ENCODE results near the gene PDE11A. TPM values are rescaled to one million over a fixed set of nuclear protein-coding genes. Genes with fewer than 3 reads are reported as not detected.

PDE11A gene
- total RNA-seq, 4 donors from 2014 or later, result 0.11 to 1.2 (median 0.26) TPM

DNA sequence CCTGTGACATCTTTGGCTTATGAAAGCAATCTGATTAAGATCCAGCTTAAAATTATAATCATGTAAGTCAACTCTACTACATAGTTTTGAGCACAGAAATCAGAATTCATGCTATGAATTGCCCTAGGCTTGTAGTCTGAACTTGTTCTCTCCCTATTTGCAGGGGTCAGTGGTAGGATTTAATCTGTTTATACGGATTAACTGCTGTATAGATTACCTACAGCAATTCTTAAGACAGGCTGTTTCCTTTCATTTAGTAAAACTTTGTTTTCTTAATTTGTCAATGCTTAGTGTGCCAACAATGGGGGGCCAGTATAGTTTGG is 287.9 kb downstream of the PDE11A start:
- DNase-seq (ENCODE audit: low spot score in 2 of 2), result no peak
- H3K4me3 ChIP-seq (ENCODE audit: low read depth, poor library complexity, severe bottlenecking), result no peak overlapping the region
- 38 to 40% methylated on average over 1 of the region's 1 CpG for WGBS, 2 donors
- intact Hi-C loops (cut with DNase I; ENCODE audit: low total_unique reads), result no loop called here
- TF ChIP-seq, protein P1, sequence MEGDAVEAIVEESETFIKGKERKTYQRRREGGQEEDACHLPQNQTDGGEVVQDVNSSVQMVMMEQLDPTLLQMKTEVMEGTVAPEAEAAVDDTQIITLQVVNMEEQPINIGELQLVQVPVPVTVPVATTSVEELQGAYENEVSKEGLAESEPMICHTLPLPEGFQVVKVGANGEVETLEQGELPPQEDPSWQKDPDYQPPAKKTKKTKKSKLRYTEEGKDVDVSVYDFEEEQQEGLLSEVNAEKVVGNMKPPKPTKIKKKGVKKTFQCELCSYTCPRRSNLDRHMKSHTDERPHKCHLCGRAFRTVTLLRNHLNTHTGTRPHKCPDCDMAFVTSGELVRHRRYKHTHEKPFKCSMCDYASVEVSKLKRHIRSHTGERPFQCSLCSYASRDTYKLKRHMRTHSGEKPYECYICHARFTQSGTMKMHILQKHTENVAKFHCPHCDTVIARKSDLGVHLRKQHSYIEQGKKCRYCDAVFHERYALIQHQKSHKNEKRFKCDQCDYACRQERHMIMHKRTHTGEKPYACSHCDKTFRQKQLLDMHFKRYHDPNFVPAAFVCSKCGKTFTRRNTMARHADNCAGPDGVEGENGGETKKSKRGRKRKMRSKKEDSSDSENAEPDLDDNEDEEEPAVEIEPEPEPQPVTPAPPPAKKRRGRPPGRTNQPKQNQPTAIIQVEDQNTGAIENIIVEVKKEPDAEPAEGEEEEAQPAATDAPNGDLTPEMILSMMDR (IDR thresholded peaks at IDR 0.05), result no peak
- TF ChIP-seq POLR2A (IDR thresholded peaks at IDR 0.05), result no peak

DNA sequence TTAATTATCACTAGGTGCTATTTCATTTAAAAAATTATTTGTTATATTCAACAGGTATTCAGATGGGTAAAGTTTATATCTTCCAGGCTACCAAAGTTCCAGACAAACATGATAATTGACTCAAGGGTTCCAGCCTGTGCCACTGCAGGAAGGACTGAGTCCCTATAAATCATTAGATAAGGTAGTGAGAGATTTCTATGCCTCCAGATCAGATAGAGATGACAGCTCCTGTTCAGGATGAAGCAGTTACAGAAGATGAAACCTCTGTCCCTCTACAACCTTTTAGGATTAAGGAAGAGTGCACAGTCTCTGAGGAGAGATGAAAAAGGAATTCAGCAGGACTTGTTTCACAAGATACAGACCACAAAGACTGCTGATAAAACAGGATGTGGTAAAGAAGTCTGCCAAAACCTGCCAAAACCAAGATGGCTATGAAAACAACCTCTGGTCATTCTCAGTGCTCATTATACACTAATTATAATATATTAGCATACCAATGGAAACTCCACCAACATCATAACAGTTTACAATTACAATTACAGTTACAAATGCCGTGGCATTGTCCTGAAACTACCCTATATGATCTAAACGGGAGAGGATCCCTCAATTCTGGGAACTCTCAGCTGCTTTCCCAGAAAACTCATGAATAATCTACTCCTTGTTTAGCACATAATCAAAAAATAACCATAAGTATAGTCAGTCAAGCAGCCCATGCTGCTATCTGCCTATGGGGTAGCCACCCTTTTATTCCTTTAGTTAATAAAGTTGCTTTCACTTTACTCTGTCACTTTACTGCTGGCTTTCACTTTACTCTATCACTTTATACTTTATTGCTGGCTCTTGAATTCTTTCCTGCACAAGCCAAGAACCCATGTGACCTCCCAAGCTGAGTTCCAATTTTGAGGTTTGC is 288.5 kb downstream of the PDE11A start:
- intact Hi-C loops (cut with DNase I; ENCODE audit: low total_unique reads), result no loop called here
- no peak overlapping the region for H3K4me3 ChIP-seq (ENCODE audit: low read depth, poor library complexity, severe bottlenecking)
- DNase-seq (ENCODE audit: low spot score in 2 of 2), result peak in 1 of 2 donors; percentile 34
- 18 to 32% methylated on average over 2 of the region's 2 CpGs for WGBS, 2 donors
- TF ChIP-seq POLR2A (IDR thresholded peaks at IDR 0.05), result no peak
- TF ChIP-seq, protein P1 (IDR thresholded peaks at IDR 0.05), result no peak

- H3K4me3 ChIP-seq (ENCODE audit: low read depth, poor library complexity, severe bottlenecking), result no peak overlapping the region
- TF ChIP-seq, protein P1 (IDR thresholded peaks at IDR 0.05), result no peak
- no peak for TF ChIP-seq POLR2A (IDR thresholded peaks at IDR 0.05)
- DNase-seq (ENCODE audit: low spot score in 2 of 2), result no peak
- intact Hi-C loops (cut with DNase I; ENCODE audit: low total_unique reads), result no loop called here
These were observed 289.5 kb downstream of the PDE11A start for GRCh38 chr2:177783091-177783490.

DNA sequence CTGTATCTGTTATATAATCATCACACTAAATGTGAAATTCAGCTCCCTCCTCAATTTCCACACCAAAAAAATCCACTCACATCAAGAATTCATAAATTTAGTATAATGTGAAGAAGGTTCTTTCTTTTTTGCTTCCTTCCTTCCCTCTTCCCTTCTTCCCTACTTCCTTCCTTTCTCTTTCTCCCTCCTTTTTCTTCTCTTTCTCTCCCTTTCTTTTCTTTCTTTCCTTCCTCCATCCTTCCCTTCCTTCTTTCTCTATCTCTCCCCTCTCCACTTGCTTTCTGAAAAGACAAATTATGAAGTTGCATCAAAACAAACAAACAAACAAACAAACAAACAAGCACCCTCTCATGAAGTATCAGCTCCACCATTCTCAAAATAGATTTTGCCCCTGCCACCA is 290.0 kb downstream of the PDE11A start:
- intact Hi-C loops (cut with DNase I; ENCODE audit: low total_unique reads), result no loop called here
- no peak for DNase-seq (ENCODE audit: low spot score in 2 of 2)
- TF ChIP-seq, protein P1 (IDR thresholded peaks at IDR 0.05), result no peak
- TF ChIP-seq POLR2A (IDR thresholded peaks at IDR 0.05), result no peak
- no peak overlapping the region for H3K4me3 ChIP-seq (ENCODE audit: low read depth, poor library complexity, severe bottlenecking)

GRCh38 chr2:177778472-177778871 is 294.1 kb downstream of the PDE11A start:
- intact Hi-C loops (cut with DNase I; ENCODE audit: low total_unique reads), result no loop called here
- DNase-seq (ENCODE audit: low spot score in 2 of 2), result no peak
- no peak overlapping the region for H3K4me3 ChIP-seq (ENCODE audit: low read depth, poor library complexity, severe bottlenecking)
- TF ChIP-seq, protein P1 (IDR thresholded peaks at IDR 0.05), result no peak
- no peak for TF ChIP-seq POLR2A (IDR thresholded peaks at IDR 0.05)
- 84 to 88% methylated on average over 5 of the region's 5 CpGs for WGBS, 2 donors

DNA sequence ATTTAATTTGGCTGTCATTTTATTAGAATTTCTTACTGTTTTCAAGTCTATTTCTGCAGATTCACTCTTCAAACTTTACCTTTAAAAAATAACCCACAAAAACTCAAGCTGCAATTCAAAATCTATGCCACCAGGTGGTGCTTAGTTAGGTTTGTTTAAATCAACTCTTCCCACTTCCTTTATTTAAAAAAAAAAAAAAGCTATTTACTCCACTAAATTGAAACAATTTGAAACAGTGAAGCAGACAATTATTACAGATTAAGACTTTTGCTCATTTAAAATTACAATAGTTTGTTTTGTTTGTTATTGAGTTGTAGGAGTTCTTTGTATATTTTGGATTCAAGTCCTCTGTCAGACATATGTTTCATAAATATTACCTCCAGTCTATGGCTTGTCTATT is 300.0 kb downstream of the PDE11A start:
- intact Hi-C loops (cut with DNase I; ENCODE audit: low total_unique reads), result no loop called here
- no peak overlapping the region for H3K4me3 ChIP-seq (ENCODE audit: low read depth, poor library complexity, severe bottlenecking)
- TF ChIP-seq POLR2A (IDR thresholded peaks at IDR 0.05), result no peak
- DNase-seq (ENCODE audit: low spot score in 2 of 2), result no peak

All from lower leg skin (tissue), 4 donors.